ENCODE results near the gene OR9K2. TPM values are rescaled to one million over a fixed set of nuclear protein-coding genes. Genes with fewer than 3 reads are reported as not detected.

The OR9K2 gene
- not detected in 2 replicates for total RNA-seq (2014; rRNA removed)
- Bru-seq, nascent RNA, result not detected
- not detected for BruChase-seq, experiment 1, labeled RNA remaining after a 6-hour chase
- BruChase-seq, experiment 2, labeled RNA remaining after a 2-hour chase, result not detected
- long read RNA-seq, result 0 reads

- H3K79me2 ChIP-seq (ENCODE audit: low read length), result no peaks in the 10 kb centered on the region
- H3K27ac ChIP-seq (ENCODE audit: low read length), result no peak within 1 kb of the TSS
- no peaks in the 10 kb centered on the region for H3K4me1 ChIP-seq (ENCODE audit: insufficient read depth, low read length)
- no peaks in the 10 kb centered on the region for H3K36me3 ChIP-seq (ENCODE audit: low read depth, low read length)
- H3K9me2 ChIP-seq (replicated peaks; ENCODE audit: low read length), result no peaks in the 10 kb centered on the region
- H3K4me3 ChIP-seq (ENCODE audit: low read length), result no peak within 1 kb of the TSS
- POLR2A ChIA-PET (ENCODE audit: unreplicated experiment), result no interaction called here
- no peaks in the 10 kb centered on the region for H4K20me1 ChIP-seq (ENCODE audit: low read length)
- no peaks in the 10 kb centered on the region for H3F3A ChIP-seq (ENCODE audit: low read length, unreplicated experiment)
- no peak within 1 kb of the TSS for H2AFZ ChIP-seq (ENCODE audit: low read length)
- no peak within 1 kb of the TSS for H3K9ac ChIP-seq (ENCODE audit: low read length)
- CTCF ChIA-PET, result no interaction called here
- no peak for DNase-seq
- no peak within 1 kb of the TSS for H3K4me2 ChIP-seq (ENCODE audit: low read length)
- intact Hi-C loops (cut with micrococcal nuclease), result no loop called here
- H3K27me3 ChIP-seq (ENCODE audit: low read length), result peaks cover 19% of the 10 kb centered on the region; the same call in 1 of the 2 replicates
- ATAC-seq, result no peak
- H3K9me3 ChIP-seq (ENCODE audit: low read length), result no peaks in the 10 kb centered on the region
- TF ChIP-seq CTCF (conservative IDR thresholded peaks at IDR 0.05; ENCODE audit: low read depth, low read length) (no peak), EZH2phosphoT487 (IDR thresholded peaks at IDR 0.05; ENCODE audit: borderline replicate concordance, low read length) (no peak), EZH2 (IDR thresholded peaks at IDR 0.05; ENCODE audit: low read length, unreplicated experiment) (no peak)
- BruUV-seq (replicated peaks), result no TSS peak
These were observed at the start of gene OR9K2 for GRCh38 chr12:55126106-55126505. Gene OR9K2, plus strand, starts transcription at chr12:55126406. Its CDS starts 3,429 bp downstream, at chr12:55129835.

- TF ChIP-seq EZH2phosphoT487 (IDR thresholded peaks at IDR 0.05; ENCODE audit: borderline replicate concordance, low read length) (no peak), CTCF (conservative IDR thresholded peaks at IDR 0.05; ENCODE audit: low read depth, low read length) (no peak; the same call in 1 of the 2 replicates), EZH2 (IDR thresholded peaks at IDR 0.05; ENCODE audit: low read length, unreplicated experiment) (no peak)
- H3K79me2 ChIP-seq (ENCODE audit: low read length), result no peaks in the 10 kb centered on the region
- H3K36me3 ChIP-seq (ENCODE audit: low read depth, low read length), result no peaks in the 10 kb centered on the region
- H3K4me2 ChIP-seq (ENCODE audit: low read length), result no peak overlapping the region
- no TSS peak for BruUV-seq (replicated peaks)
- no peak overlapping the region for H3K4me3 ChIP-seq (ENCODE audit: low read length)
- no peaks in the 10 kb centered on the region for H4K20me1 ChIP-seq (ENCODE audit: low read length)
- peaks cover 63% of the 10 kb centered on the region for H3K27me3 ChIP-seq (ENCODE audit: low read length)
- no peak for ATAC-seq
- H3K9me2 ChIP-seq (replicated peaks; ENCODE audit: low read length), result no peaks in the 10 kb centered on the region
- DNase-seq, result no peak
- no peak overlapping the region for H3K9ac ChIP-seq (ENCODE audit: low read length)
- ChIA-PET POLR2A (ENCODE audit: unreplicated experiment) (no interaction called here), CTCF (no interaction called here)
- H3K27ac ChIP-seq (ENCODE audit: low read length), result no peak overlapping the region
- H3F3A ChIP-seq (ENCODE audit: low read length, unreplicated experiment), result no peaks in the 10 kb centered on the region
- intact Hi-C loops (cut with micrococcal nuclease), result no loop called here
- no peaks in the 10 kb centered on the region for H3K4me1 ChIP-seq (ENCODE audit: insufficient read depth, low read length)
- H2AFZ ChIP-seq (ENCODE audit: low read length), result no peak overlapping the region
- H3K9me3 ChIP-seq (ENCODE audit: low read length), result no peaks in the 10 kb centered on the region
These were observed 33.6 kb upstream of the OR9K2 start for GRCh38 chr12:55092579-55092978.

GRCh38 chr12:55112378-55112875, 13.8 kb upstream of the OR9K2 start:
- no peaks in the 10 kb centered on the region for H3K9me2 ChIP-seq (replicated peaks; ENCODE audit: low read length)
- no peaks in the 10 kb centered on the region for H3K9me3 ChIP-seq (ENCODE audit: low read length)
- ChIA-PET CTCF (no interaction called here), POLR2A (ENCODE audit: unreplicated experiment) (no interaction called here)
- no peaks in the 10 kb centered on the region for H3K79me2 ChIP-seq (ENCODE audit: low read length)
- H3F3A ChIP-seq (ENCODE audit: low read length, unreplicated experiment), result no peaks in the 10 kb centered on the region
- no peak overlapping the region for H3K4me2 ChIP-seq (ENCODE audit: low read length)
- H4K20me1 ChIP-seq (ENCODE audit: low read length), result no peaks in the 10 kb centered on the region
- no peak overlapping the region for H3K9ac ChIP-seq (ENCODE audit: low read length)
- no peak for TF ChIP-seq EZH2phosphoT487 (IDR thresholded peaks at IDR 0.05; ENCODE audit: borderline replicate concordance, low read length)
- no peak for TF ChIP-seq CTCF (conservative IDR thresholded peaks at IDR 0.05; ENCODE audit: low read depth, low read length)
- no peak for TF ChIP-seq EZH2 (IDR thresholded peaks at IDR 0.05; ENCODE audit: low read length, unreplicated experiment)
- H2AFZ ChIP-seq (ENCODE audit: low read length), result no peak overlapping the region
- H3K4me3 ChIP-seq (ENCODE audit: low read length), result no peak overlapping the region
- intact Hi-C loops (cut with micrococcal nuclease), result no loop called here
- no peaks in the 10 kb centered on the region for H3K36me3 ChIP-seq (ENCODE audit: low read depth, low read length)
- no TSS peak for BruUV-seq (replicated peaks)
- H3K27me3 ChIP-seq (ENCODE audit: low read length), result peaks cover 32% of the 10 kb centered on the region
- no peak overlapping the region for H3K27ac ChIP-seq (ENCODE audit: low read length)
- ATAC-seq (no peak), DNase-seq (no peak)
- no peaks in the 10 kb centered on the region for H3K4me1 ChIP-seq (ENCODE audit: insufficient read depth, low read length)
